Endothelial cell of umbilical vein (primary cell): ENCODE results near the gene ARV1. TPM values are rescaled to one million over a fixed set of nuclear protein-coding genes. Genes with fewer than 3 reads are reported as not detected.

Experiments used
- BruUV-seq: library from RNA; stranded (reverse); fragments of 400-500 nt; replicated peaks from 2 replicates; lab custom pipeline; 2021; lab: Mats Ljungman, UMichigan
- CTCF ChIA-PET: fragments of 300-600, 350-600 bp; sonication (Branson Sonifier 250); formaldehyde crosslinking; loops from one replicate; lab custom pipeline; 2021; ENCODE audit warnings: antibody characterized with exemption, inconsistent platforms; lab: Charles Lee
- POLR2A ChIA-PET: fragments of 300-600, 350-600 bp; sonication (Branson Sonifier 250); formaldehyde crosslinking; loops from one replicate; lab custom pipeline; 2021; ENCODE audit warnings: antibody characterized with exemption, inconsistent platforms; lab: Charles Lee
- DNase-seq: peaks from one replicate; pipeline ENCODE4 v3.0.0-alpha.2; 2011; ENCODE audit warnings: low read depth, low spot score
- FAIRE-seq: peaks from 2 replicates; lab custom pipeline; 2011; peaks lifted over from hg19 to GRCh38; lab: Jason Lieb, UNC
- H2AFZ ChIP-seq: 2 replicates; pipeline ENCODE4 v1.6.0; 2012; ENCODE audit warnings: low read depth, low read length, control low read depth, inconsistent platforms
- H3K27ac ChIP-seq: 2 replicates; pipeline ENCODE4 v1.5.1; 2011; ENCODE audit warnings: low read depth, mild to moderate bottlenecking, control low read depth, low read length, moderate library complexity; ENCODE audit not compliant: insufficient read depth
- H3K27me3 ChIP-seq, 2 experiments: 2 replicates each; pipeline versions ENCODE4 v1.6.0 to v1.6.1; 2011; ENCODE audit warnings: low read length in 2 of 2, mixed read lengths in 1 of 2; ENCODE audit not compliant: control insufficient read depth in 2 of 2, insufficient read depth in 2 of 2
- H3K36me3 ChIP-seq, 2 experiments: 2 replicates in 1 of 2; 3 replicates in 1 of 2; pipeline ENCODE4 v1.5.1; 2011; ENCODE audit warnings: low read length in 2 of 2, mild to moderate bottlenecking in 1 of 2, moderate library complexity in 1 of 2; ENCODE audit not compliant: control insufficient read depth in 2 of 2, insufficient read depth in 2 of 2; ENCODE audit errors: extremely low read depth in 1 of 2
- H3K4me1 ChIP-seq: 3 replicates; pipeline ENCODE4 v1.5.1; 2011; ENCODE audit warnings: mild to moderate bottlenecking, low read length; ENCODE audit not compliant: control insufficient read depth, insufficient read depth; ENCODE audit errors: extremely low read depth
- H3K4me2 ChIP-seq: 2 replicates; pipeline ENCODE4 v1.6.1; 2011; ENCODE audit warnings: low read length, control low read depth, mixed read lengths; ENCODE audit not compliant: insufficient read depth
- H3K4me3 ChIP-seq, 3 experiments: fragments of 200-600 bp in 1 of 3; sonication (generic), shearing (Covaris generic) in 1 of 3; replicated peaks in 1 of 3; 2 replicates each; pipeline ENCODE4 v1.5.1; 2011 to 2016; ENCODE audit warnings: control low read depth in 3 of 3, low read length in 3 of 3, mild to moderate bottlenecking in 2 of 3, inconsistent platforms in 1 of 3, low read depth in 1 of 3, moderate library complexity in 1 of 3; ENCODE audit not compliant: insufficient read depth in 1 of 3
- H3K79me2 ChIP-seq: 2 replicates; pipeline ENCODE4 v1.6.0; 2012; ENCODE audit warnings: low read length, inconsistent platforms; ENCODE audit not compliant: control insufficient read depth, insufficient read depth
- H3K9ac ChIP-seq: replicated peaks from 2 replicates; pipeline ENCODE3; 2011; ENCODE audit warnings: low read length, control low read depth; ENCODE audit not compliant: insufficient read depth; ENCODE audit errors: extremely low read depth
- H3K9me1 ChIP-seq: replicated peaks from 3 replicates; pipeline ENCODE4 v1.6.0; 2011; ENCODE audit warnings: mild to moderate bottlenecking, low read length; ENCODE audit not compliant: control insufficient read depth, insufficient read depth; ENCODE audit errors: extremely low read depth
- H3K9me3 ChIP-seq: replicated peaks from 2 replicates; pipeline ENCODE4 v1.5.1; 2012; ENCODE audit warnings: low read length, inconsistent platforms; ENCODE audit not compliant: control insufficient read depth, insufficient read depth
- H4K20me1 ChIP-seq: replicated peaks from 2 replicates; pipeline ENCODE3; 2011; ENCODE audit warnings: mild to moderate bottlenecking, low read length; ENCODE audit not compliant: control insufficient read depth, insufficient read depth; ENCODE audit errors: extremely low read depth
- EZH2 ChIP-seq: IDR thresholded peaks from 2 replicates; pipeline ENCODE4 v1.6.1; 2012; ENCODE audit warnings: borderline replicate concordance, low read depth, mild to moderate bottlenecking, moderate library complexity, low read length, inconsistent platforms; ENCODE audit not compliant: severe bottlenecking
- FOS ChIP-seq: IDR thresholded peaks from 2 replicates; pipeline ENCODE4 v1.6.1; 2011; ENCODE audit warnings: mild to moderate bottlenecking, low read length, moderate library complexity, borderline replicate concordance; ENCODE audit not compliant: insufficient read depth
- GATA2 ChIP-seq: IDR thresholded peaks from 2 replicates; pipeline ENCODE4 v1.7.0; 2011; ENCODE audit warnings: low read depth, mild to moderate bottlenecking, moderate library complexity, mixed read lengths, low read length; ENCODE audit not compliant: insufficient read length, insufficient read depth
- JUN ChIP-seq: IDR thresholded peaks from 2 replicates; pipeline ENCODE4 v1.6.1; 2011; ENCODE audit warnings: borderline replicate concordance, low read depth; ENCODE audit not compliant: insufficient read length, insufficient read depth
- MYC ChIP-seq: IDR thresholded peaks from one replicate; pipeline ENCODE4 v1.6.1; 2011; ENCODE audit warnings: mild to moderate bottlenecking, low read depth, low read length
- POLR2A ChIP-seq: IDR thresholded peaks from 2 replicates; pipeline ENCODE4 v1.6.1; 2012; ENCODE audit warnings: low read depth, mild to moderate bottlenecking, control low read depth, low read length
- POLR2AphosphoS5 ChIP-seq: IDR thresholded peaks from 2 replicates; pipeline ENCODE4 v1.6.1; 2012; ENCODE audit warnings: low read depth, mild to moderate bottlenecking, control low read depth, low read length, moderate library complexity; ENCODE audit not compliant: insufficient read depth
- dilution Hi-C: fragments of 300-500 bp; cut with MboI; formaldehyde crosslinking; loops from one replicate; pipeline ENCODE4 v1.15.0; 2019; ENCODE audit warnings: low sequenced_read_pairs; ENCODE audit not compliant: extremely low pct_ligation_motif_present
- intact Hi-C: fragments of 100-400 bp; cut with micrococcal nuclease; formaldehyde crosslinking; loops from one replicate; pipeline ENCODE4 v1.10.0; 2022
- polyA plus RNA-seq, 4 experiments: library from polyadenylated mRNA; depleted of rRNA in 3 of 4; stranded (reverse) in 3 of 4; unstranded in 1 of 4; fragments of >200 nt; gene quantifications; 2 replicates each; pipeline versions ENCODE4 v1.2.1 to v1.2.3, GENCODE V29; 2011 to 2012; ENCODE audit warnings: missing spikeins in 1 of 4
- total RNA-seq: library from RNA; stranded (reverse); gene quantifications from 2 replicates; pipeline ENCODE4 v1.2.3, GENCODE V29; 2021
- TF ChIP-seq, protein P1 (sequence below), 2 donors: IDR thresholded peaks; 1 replicate in 1 of 2; 2 replicates in 1 of 2; pipeline ENCODE4 v1.5.1; 2011; ENCODE audit warnings: low read length in 2 of 2, mild to moderate bottlenecking in 2 of 2, moderate library complexity in 2 of 2, control low read depth in 1 of 2, inconsistent platforms in 1 of 2, low read depth in 1 of 2; ENCODE audit not compliant: insufficient read depth in 1 of 2; ENCODE audit errors: extremely low read depth in 1 of 2
- TF ChIP-seq, protein P2 (sequence below): IDR thresholded peaks from 2 replicates; pipeline ENCODE4 v1.6.1; 2011; ENCODE audit not compliant: insufficient read depth, insufficient read length

ARV1 gene
- total and polyA plus RNA-seq, 2 donors (not counting 3 experiments of a cell fraction or from before 2014, with no cell fraction given), result 10.7 to 14.0 TPM

DNA sequence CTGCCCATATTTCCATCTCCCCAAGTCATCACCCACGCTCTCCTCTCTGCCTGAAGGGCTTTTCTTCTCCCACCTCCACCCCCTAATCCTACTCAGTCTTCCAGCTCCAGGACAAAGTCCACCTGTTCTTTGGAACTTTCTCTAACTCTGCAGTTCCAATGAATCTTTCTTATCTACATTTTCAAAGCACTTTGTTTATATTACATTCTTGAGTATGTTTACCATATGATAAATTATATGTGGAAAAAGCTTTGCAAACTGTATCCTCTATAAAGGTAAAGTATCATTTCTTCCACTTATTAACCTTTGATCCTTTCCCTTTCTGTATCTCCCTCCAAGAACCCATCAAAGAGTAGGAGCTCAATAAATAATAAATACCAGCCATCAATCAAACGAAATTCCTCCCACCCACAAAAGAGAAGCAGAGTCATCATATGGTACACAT, 39.9 kb upstream of the ARV1 start:
- TF ChIP-seq JUN (no peak), POLR2AphosphoS5 (no peak), FOS (no peak), MYC (no peak), GATA2 (no peak), POLR2A (no peak), EZH2 (no peak)
- TF ChIP-seq, protein P1, sequence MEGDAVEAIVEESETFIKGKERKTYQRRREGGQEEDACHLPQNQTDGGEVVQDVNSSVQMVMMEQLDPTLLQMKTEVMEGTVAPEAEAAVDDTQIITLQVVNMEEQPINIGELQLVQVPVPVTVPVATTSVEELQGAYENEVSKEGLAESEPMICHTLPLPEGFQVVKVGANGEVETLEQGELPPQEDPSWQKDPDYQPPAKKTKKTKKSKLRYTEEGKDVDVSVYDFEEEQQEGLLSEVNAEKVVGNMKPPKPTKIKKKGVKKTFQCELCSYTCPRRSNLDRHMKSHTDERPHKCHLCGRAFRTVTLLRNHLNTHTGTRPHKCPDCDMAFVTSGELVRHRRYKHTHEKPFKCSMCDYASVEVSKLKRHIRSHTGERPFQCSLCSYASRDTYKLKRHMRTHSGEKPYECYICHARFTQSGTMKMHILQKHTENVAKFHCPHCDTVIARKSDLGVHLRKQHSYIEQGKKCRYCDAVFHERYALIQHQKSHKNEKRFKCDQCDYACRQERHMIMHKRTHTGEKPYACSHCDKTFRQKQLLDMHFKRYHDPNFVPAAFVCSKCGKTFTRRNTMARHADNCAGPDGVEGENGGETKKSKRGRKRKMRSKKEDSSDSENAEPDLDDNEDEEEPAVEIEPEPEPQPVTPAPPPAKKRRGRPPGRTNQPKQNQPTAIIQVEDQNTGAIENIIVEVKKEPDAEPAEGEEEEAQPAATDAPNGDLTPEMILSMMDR (IDR thresholded peaks at IDR 0.05; ENCODE audit: extremely low read depth in 1 of 2, insufficient read depth in 1 of 2, low read depth in 1 of 2, low read length in 2 of 2), result no peak
- TF ChIP-seq, protein P2, sequence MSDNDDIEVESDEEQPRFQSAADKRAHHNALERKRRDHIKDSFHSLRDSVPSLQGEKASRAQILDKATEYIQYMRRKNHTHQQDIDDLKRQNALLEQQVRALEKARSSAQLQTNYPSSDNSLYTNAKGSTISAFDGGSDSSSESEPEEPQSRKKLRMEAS, result no peak
- DNase-seq (no peak), FAIRE-seq (no peak)
- H3K9ac ChIP-seq, result no peak overlapping the region
- H3K27ac ChIP-seq, result no peak overlapping the region
- dilution Hi-C loops (no loop called here), intact Hi-C loops (no loop called here)
- H2AFZ ChIP-seq, result no peak overlapping the region
- H3K4me2 ChIP-seq, result no peak overlapping the region
- H3K9me3 ChIP-seq, result no peaks in the 10 kb centered on the region
- ChIA-PET POLR2A (no interaction called here), CTCF (no interaction called here)
- no peak overlapping the region for H3K4me3 ChIP-seq
- no peaks in the 10 kb centered on the region for H3K79me2 ChIP-seq
- H3K36me3 ChIP-seq, result peaks cover 0 to 2% of the 10 kb centered on the region in 2 experiments
- no TSS peak for BruUV-seq
- no peaks in the 10 kb centered on the region for H3K4me1 ChIP-seq
- H3K9me1 ChIP-seq, result no peaks in the 10 kb centered on the region
- no peaks in the 10 kb centered on the region for H3K27me3 ChIP-seq
- no peaks in the 10 kb centered on the region for H4K20me1 ChIP-seq
